Measurements from ENCODE around the gene FBXL16. TPM values are rescaled to one million over a fixed set of nuclear protein-coding genes. Genes with fewer than 3 reads are reported as not detected.

FBXL16 gene
- total and polyA plus RNA-seq, 9 of the 15 experiments (the other 6 are each of a cell fraction or from before 2014, with no cell fraction given) = 0.21 to 8.2 (median 1.7) TPM

DNA sequence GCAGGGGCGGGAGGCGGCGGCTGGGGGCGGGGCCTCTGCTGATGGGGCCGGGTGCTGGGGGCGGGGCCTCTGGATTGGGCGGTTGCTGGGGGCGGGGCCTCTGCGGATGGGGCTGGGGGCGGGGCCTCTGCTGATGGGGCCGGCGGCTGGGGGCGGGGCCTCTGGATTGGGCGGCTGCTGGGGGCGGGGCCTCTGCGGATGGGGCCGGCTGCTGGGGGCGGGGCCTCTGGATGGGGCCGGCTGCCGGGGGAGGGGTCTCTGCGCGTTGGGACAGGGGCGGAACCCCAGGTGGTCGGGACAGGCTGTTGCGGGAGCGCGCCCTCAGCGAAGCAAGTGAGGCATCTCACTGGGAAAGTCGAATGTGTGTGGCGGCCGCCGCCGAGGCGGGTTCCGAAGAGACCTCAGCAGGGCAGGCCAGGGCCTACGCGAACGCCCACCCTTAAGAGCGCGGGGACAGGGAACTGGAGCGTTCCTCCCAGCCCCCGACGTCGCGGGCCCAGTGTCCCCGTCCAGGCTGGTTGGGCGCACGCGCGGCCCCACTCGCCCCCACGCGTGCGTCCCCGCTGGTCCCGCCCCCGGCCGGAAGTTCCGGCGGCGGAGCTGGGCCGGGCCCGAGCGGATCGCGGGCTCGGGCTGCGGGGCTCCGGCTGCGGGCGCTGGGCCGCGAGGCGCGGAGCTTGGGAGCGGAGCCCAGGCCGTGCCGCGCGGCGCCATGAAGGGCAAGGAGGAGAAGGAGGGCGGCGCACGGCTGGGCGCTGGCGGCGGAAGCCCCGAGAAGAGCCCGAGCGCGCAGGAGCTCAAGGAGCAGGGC, 25.6 kb downstream of the FBXL16 start, which contains the start of gene STUB1 (continued):
- TF ChIP-seq, protein P1, sequence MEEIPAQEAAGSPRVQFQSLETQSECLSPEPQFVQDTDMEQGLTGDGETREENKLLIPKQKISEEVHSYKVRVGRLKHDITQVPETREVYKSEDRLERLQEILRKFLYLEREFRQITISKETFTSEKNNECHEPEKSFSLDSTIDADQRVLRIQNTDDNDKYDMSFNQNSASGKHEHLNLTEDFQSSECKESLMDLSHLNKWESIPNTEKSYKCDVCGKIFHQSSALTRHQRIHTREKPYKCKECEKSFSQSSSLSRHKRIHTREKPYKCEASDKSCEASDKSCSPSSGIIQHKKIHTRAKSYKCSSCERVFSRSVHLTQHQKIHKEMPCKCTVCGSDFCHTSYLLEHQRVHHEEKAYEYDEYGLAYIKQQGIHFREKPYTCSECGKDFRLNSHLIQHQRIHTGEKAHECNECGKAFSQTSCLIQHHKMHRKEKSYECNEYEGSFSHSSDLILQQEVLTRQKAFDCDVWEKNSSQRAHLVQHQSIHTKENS (CRISPR knock-in tag; IDR thresholded peaks at IDR 0.05) = no peak
- TF ChIP-seq NR2F6 (CRISPR knock-in tag; IDR thresholded peaks at IDR 0.05) (no peak), MEF2A (IDR thresholded peaks at IDR 0.05; ENCODE audit: control insufficient read depth, low read depth, low read length) (no peak), KLF13 (tag; IDR thresholded peaks at IDR 0.05; ENCODE audit: borderline replicate concordance, low read depth) (peak; percentile 69; the same call in 1 of the 2 replicates), NRF1 (conservative IDR thresholded peaks at IDR 0.05 in 1 of 2, IDR thresholded peaks at IDR 0.05 in 1 of 2) (peak; percentile 88 to 90), HMG20B (CRISPR knock-in tag; IDR thresholded peaks at IDR 0.05) (no peak), SMARCE1 (IDR thresholded peaks at IDR 0.05) (no peak), XRCC5 (IDR thresholded peaks at IDR 0.05; ENCODE audit: low read depth, low read length) (no peak), ZBTB7A (IDR thresholded peaks at IDR 0.05; ENCODE audit: borderline replicate concordance, control insufficient read depth, low read depth, low read length) (peak; percentile 89), ZNF217 (CRISPR knock-in tag; IDR thresholded peaks at IDR 0.05) (no peak), ZFX (CRISPR knock-in tag; IDR thresholded peaks at IDR 0.05) (peak; percentile 68), EHMT2 (IDR thresholded peaks at IDR 0.05) (no peak), AFF1 (IDR thresholded peaks at IDR 0.05; ENCODE audit: low read depth in 1 of 2, partially characterized antibody in 2 of 2) (no peak), PTRF (tag; IDR thresholded peaks at IDR 0.05) (no peak), SIN3B (IDR thresholded peaks at IDR 0.05; ENCODE audit: low read depth) (peak; percentile 78; the same call in 1 of the 2 replicates), TFE3 (CRISPR knock-in tag; IDR thresholded peaks at IDR 0.05) (no peak), ETV1 (tag; conservative IDR thresholded peaks at IDR 0.05; ENCODE audit: low read depth) (no peak), SREBF1 (IDR thresholded peaks at IDR 0.05; ENCODE audit: borderline replicate concordance, low read depth, low read length) (no peak), ARNT (IDR thresholded peaks at IDR 0.05) (no peak), ZNF274 (IDR thresholded peaks at IDR 0.05; ENCODE audit: borderline replicate concordance, low read depth, low read length) (no peak)

Data from K562 (cell line).